Breast epithelium (tissue), 4 donors: ENCODE data around the gene GALNT8. TPM values are rescaled to one million over a fixed set of nuclear protein-coding genes. Genes with fewer than 3 reads are reported as not detected.

Experiments
- DNase-seq, 2 donors: peaks; one replicate each; pipeline ENCODE4 v3.0.0-alpha.2; 2019; ENCODE audit warnings: low spot score in 2 of 2
- H3K27ac ChIP-seq, 2 donors: fragments of 200-600 bp; sonication (generic) in 1 of 2; one replicate each; pipeline ENCODE4 v1.5.1; 2016 to 2019; ENCODE audit warnings: mild to moderate bottlenecking in 1 of 2
- H3K27me3 ChIP-seq, 2 donors: fragments of 200-600 bp; sonication (generic) in 1 of 2; one replicate each; pipeline versions ENCODE4 v1.5.1 to v1.6.0; 2017 to 2019; ENCODE audit warnings: control low read depth in 1 of 2, mild to moderate bottlenecking in 1 of 2
- H3K36me3 ChIP-seq: fragments of 200-600 bp; one replicate; pipeline ENCODE4 v1.5.1; 2019
- H3K4me1 ChIP-seq, 2 donors: fragments of 200-600 bp; sonication (generic); one replicate each; pipeline ENCODE4 v1.5.1; 2016 to 2019; ENCODE audit warnings: control low read depth in 1 of 2
- H3K4me3 ChIP-seq, 3 donors: fragments of 200-600 bp; sonication (generic); 1 replicate in 2 of 3; 2 replicates in 1 of 3; pipeline ENCODE4 v1.5.1; 2016 to 2019; ENCODE audit warnings: mild to moderate bottlenecking in 3 of 3, moderate library complexity in 2 of 3
- H3K9me3 ChIP-seq, 2 donors: fragments of 200-600 bp; sonication (generic) in 1 of 2; one replicate each; pipeline ENCODE4 v1.5.1; 2016 to 2019; ENCODE audit warnings: control low read depth in 1 of 2
- CTCF ChIP-seq, 3 donors: fragments of 450-650 bp; IDR thresholded peaks; one replicate each; pipeline ENCODE4 v1.5.1; 2016 to 2017; ENCODE audit warnings: antibody characterized with exemption in 3 of 3, mild to moderate bottlenecking in 3 of 3, moderate library complexity in 3 of 3
- POLR2A ChIP-seq: fragments of 450-650 bp; IDR thresholded peaks from one replicate; pipeline ENCODE4 v1.6.1; 2016; ENCODE audit warnings: antibody characterized with exemption, mild to moderate bottlenecking, moderate library complexity
- POLR2AphosphoS5 ChIP-seq, 3 donors: sonication (generic); formaldehyde crosslinking; IDR thresholded peaks; one replicate each; pipeline ENCODE4 v1.6.1; 2017; ENCODE audit warnings: antibody characterized with exemption in 3 of 3
- intact Hi-C: fragments of 100-400 bp; cut with DNase I; formaldehyde crosslinking; loops from one replicate; pipeline ENCODE4 v1.15.1; 2023; ENCODE audit warnings: low total_unique reads
- total RNA-seq, 3 donors: library from RNA; depleted of rRNA; stranded (reverse); fragments of >200 nt; gene quantifications; one replicate each; pipeline ENCODE4 v1.1.0, GENCODE V29; 2016

Gene GALNT8
- total RNA-seq, 3 donors from 2014 or later = 1.3 to 2.7 (median 1.6) TPM

DNA sequence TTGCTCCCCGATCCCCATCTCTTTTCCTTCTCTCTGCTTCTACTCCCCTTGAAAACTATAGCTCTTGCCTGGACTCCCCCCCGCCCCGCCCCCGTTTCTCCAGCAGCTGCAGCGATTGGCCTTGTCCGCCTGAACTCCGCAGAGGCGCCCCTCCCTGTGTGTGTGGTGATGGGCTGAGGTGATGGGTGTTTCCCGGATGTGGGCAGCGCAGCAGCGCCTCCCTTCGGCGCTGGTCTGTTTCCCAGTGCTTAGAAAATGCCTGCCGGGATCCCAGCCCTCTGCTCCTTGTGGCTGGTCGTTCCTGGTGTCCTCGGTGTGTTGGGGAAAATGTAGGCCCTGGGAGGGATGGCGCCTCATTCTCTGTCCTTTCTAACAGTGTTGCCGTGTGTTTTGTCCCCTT lies 43.3 kb downstream of the GALNT8 start:
- Histone ChIP-seq H3K27me3 (no peaks in the 10 kb centered on the region), H3K9me3 (no peaks in the 10 kb centered on the region), H3K4me1 (no peaks in the 10 kb centered on the region), H3K36me3 (no peaks in the 10 kb centered on the region), H3K27ac (peak overlapping the region in 1 of 2 donors; percentile 32), H3K4me3 (peak overlapping the region in 2 of 3 donors; percentile 10 to 50)
- intact Hi-C loops = no loop called here
- TF ChIP-seq POLR2A (no peak), CTCF (IDR thresholded peaks at IDR 0.05) (no peak), POLR2AphosphoS5 (IDR thresholded peaks at IDR 0.05) (no peak)
- DNase-seq = peak in 1 of 2 donors; percentile 38

DNA sequence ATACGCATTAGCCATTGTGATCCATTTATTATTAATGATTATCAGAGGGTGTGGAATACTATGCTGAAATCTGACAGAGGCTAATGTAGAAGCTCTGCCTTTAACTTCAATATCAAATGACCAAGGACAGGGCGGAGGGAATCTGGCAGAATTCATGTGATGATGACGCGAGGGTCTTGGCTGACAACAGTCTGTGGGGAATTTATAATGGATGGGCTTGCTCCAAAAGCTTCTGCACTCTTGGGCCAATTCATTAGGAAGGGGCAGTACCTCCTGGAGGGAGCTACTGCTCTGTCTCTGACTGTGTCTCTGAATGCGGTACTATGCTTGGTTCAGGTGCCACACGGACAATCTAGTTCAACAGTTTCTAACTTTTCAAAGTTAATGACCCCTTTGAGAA lies 46.2 kb downstream of the GALNT8 start:
- no peaks in the 10 kb centered on the region for H3K27me3 ChIP-seq
- H3K27ac ChIP-seq = no peak overlapping the region
- DNase-seq = no peak
- TF ChIP-seq POLR2AphosphoS5 (IDR thresholded peaks at IDR 0.05) (no peak), POLR2A (no peak), CTCF (IDR thresholded peaks at IDR 0.05) (no peak)
- no peak overlapping the region for H3K4me3 ChIP-seq
- no peaks in the 10 kb centered on the region for H3K9me3 ChIP-seq
- intact Hi-C loops = no loop called here
- no peaks in the 10 kb centered on the region for H3K36me3 ChIP-seq
- no peaks in the 10 kb centered on the region for H3K4me1 ChIP-seq

DNA sequence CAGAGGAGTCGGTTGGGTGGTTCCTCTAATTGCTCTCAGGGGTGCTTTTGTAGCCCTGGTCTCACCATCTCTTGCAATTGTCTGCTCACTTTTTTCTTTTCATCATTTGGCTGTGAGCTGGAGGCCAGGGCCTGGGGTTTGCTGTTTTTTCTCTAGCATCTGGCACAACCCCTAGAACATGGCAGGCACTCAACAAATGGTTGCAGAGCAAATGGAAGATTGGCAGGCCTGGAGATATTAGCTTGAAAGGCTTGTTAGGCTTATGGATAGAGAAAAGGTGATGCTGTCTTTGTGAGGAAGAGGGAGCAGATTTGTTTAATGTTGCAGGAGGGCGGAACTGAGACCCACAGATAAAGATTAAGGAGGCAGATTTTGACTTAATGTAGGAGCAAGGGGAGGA lies 47.0 kb downstream of the GALNT8 start:
- Histone ChIP-seq H3K4me1 (no peaks in the 10 kb centered on the region), H3K9me3 (no peaks in the 10 kb centered on the region), H3K36me3 (no peaks in the 10 kb centered on the region), H3K27me3 (no peaks in the 10 kb centered on the region), H3K27ac (no peak overlapping the region), H3K4me3 (no peak overlapping the region)
- DNase-seq = no peak
- intact Hi-C loops = no loop called here
- TF ChIP-seq CTCF (IDR thresholded peaks at IDR 0.05) (no peak), POLR2A (no peak), POLR2AphosphoS5 (IDR thresholded peaks at IDR 0.05) (no peak)

DNA sequence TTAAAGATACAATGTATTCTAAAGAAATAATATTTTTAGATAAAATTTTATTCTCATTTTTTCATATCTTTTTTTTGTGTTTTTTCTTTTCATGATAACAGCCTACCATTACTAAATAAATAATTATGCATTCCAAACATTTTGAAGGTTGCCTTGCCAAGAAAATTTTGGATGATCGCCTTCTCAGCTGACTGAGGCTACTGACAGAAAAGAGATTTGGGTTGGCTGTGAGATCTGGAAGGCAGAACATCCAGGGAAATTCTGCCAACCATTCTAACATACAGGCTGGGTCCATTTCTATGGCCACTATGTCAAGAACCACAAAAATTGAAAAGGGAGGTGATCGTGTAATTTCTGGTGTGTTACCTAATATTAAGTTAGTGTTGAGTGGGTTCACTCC lies 48.1 kb downstream of the GALNT8 start:
- H3K36me3 ChIP-seq = no peaks in the 10 kb centered on the region
- no peak for TF ChIP-seq CTCF (IDR thresholded peaks at IDR 0.05)
- no peak for TF ChIP-seq POLR2A
- TF ChIP-seq POLR2AphosphoS5 (IDR thresholded peaks at IDR 0.05) = no peak
- H3K4me3 ChIP-seq = no peak overlapping the region
- no peaks in the 10 kb centered on the region for H3K4me1 ChIP-seq
- no peak overlapping the region for H3K27ac ChIP-seq
- no peaks in the 10 kb centered on the region for H3K27me3 ChIP-seq
- intact Hi-C loops = no loop called here
- DNase-seq = no peak
- no peaks in the 10 kb centered on the region for H3K9me3 ChIP-seq

DNA sequence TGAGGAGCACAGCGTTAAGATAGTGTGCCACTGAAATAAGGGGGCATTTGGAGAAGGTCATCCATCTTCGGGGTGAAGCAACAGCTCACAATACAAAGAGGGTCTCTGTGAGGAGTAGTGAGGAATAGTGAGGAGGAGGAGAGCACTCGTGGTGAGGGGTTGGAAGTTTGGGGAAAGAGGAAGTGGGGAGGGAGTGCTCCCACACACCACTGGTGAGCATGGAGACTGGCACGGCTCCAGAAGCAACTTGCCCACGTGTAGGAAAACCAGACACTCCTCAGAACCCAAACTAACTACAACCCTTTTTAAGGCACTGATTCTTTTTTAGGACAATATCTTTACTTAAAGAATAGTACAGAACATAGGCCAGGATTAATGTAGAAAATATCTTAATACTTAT lies 48.9 kb downstream of the GALNT8 start:
- DNase-seq = no peak
- Histone ChIP-seq H3K4me3 (no peak overlapping the region), H3K27ac (no peak overlapping the region), H3K9me3 (no peaks in the 10 kb centered on the region), H3K36me3 (no peaks in the 10 kb centered on the region), H3K4me1 (no peaks in the 10 kb centered on the region), H3K27me3 (no peaks in the 10 kb centered on the region)
- intact Hi-C loops = no loop called here
- no peak for TF ChIP-seq CTCF (IDR thresholded peaks at IDR 0.05)
- no peak for TF ChIP-seq POLR2A
- no peak for TF ChIP-seq POLR2AphosphoS5 (IDR thresholded peaks at IDR 0.05)
